Measurements from ENCODE around the gene SYT1. TPM values are rescaled to one million over a fixed set of nuclear protein-coding genes. Genes with fewer than 3 reads are reported as not detected.

SYT1 gene
- total and polyA plus RNA-seq, 4 donors, result 0.53 to 0.84 (median 0.64) TPM

- no peaks in the 10 kb centered on the region for H3K9me3 ChIP-seq (ENCODE audit: control insufficient read depth in 4 of 4, low read length in 3 of 4)
- TF ChIP-seq, protein P1, sequence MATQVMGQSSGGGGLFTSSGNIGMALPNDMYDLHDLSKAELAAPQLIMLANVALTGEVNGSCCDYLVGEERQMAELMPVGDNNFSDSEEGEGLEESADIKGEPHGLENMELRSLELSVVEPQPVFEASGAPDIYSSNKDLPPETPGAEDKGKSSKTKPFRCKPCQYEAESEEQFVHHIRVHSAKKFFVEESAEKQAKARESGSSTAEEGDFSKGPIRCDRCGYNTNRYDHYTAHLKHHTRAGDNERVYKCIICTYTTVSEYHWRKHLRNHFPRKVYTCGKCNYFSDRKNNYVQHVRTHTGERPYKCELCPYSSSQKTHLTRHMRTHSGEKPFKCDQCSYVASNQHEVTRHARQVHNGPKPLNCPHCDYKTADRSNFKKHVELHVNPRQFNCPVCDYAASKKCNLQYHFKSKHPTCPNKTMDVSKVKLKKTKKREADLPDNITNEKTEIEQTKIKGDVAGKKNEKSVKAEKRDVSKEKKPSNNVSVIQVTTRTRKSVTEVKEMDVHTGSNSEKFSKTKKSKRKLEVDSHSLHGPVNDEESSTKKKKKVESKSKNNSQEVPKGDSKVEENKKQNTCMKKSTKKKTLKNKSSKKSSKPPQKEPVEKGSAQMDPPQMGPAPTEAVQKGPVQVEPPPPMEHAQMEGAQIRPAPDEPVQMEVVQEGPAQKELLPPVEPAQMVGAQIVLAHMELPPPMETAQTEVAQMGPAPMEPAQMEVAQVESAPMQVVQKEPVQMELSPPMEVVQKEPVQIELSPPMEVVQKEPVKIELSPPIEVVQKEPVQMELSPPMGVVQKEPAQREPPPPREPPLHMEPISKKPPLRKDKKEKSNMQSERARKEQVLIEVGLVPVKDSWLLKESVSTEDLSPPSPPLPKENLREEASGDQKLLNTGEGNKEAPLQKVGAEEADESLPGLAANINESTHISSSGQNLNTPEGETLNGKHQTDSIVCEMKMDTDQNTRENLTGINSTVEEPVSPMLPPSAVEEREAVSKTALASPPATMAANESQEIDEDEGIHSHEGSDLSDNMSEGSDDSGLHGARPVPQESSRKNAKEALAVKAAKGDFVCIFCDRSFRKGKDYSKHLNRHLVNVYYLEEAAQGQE (IDR thresholded peaks at IDR 0.05), result no peak
- TF ChIP-seq HNF4A (conservative IDR thresholded peaks at IDR 0.05), result no peak
- TF ChIP-seq FOXA1 (IDR thresholded peaks at IDR 0.05), result no peak
- TF ChIP-seq FOXA2 (IDR thresholded peaks at IDR 0.05), result no peak
- TF ChIP-seq EGR1 (IDR thresholded peaks at IDR 0.05; ENCODE audit: low read depth in 2 of 2), result no peak
- no peak for TF ChIP-seq TAF1 (conservative IDR thresholded peaks at IDR 0.05)
- no peak for TF ChIP-seq HNF4G (IDR thresholded peaks at IDR 0.05)
- no peak for TF ChIP-seq YY1 (IDR thresholded peaks at IDR 0.05)
- no peak for TF ChIP-seq NR2F2 (IDR thresholded peaks at IDR 0.05)
- TF ChIP-seq JUND (IDR thresholded peaks at IDR 0.05), result no peak
- TF ChIP-seq, protein P2, sequence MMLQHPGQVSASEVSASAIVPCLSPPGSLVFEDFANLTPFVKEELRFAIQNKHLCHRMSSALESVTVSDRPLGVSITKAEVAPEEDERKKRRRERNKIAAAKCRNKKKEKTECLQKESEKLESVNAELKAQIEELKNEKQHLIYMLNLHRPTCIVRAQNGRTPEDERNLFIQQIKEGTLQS (IDR thresholded peaks at IDR 0.05), result no peak
- TF ChIP-seq GABPA (IDR thresholded peaks at IDR 0.05 in 1 of 2, conservative IDR thresholded peaks at IDR 0.05 in 1 of 2), result no peak
- no peak for TF ChIP-seq ZBTB33 (IDR thresholded peaks at IDR 0.05)
- no peak for TF ChIP-seq SP1 (IDR thresholded peaks at IDR 0.05)
- TF ChIP-seq CTCF (IDR thresholded peaks at IDR 0.05; ENCODE audit: low read depth, low read length, missing input control), result no peak
- TF ChIP-seq RXRA (IDR thresholded peaks at IDR 0.05), result no peak
- TF ChIP-seq RAD21 (IDR thresholded peaks at IDR 0.05), result no peak
- no peak for TF ChIP-seq MAX (IDR thresholded peaks at IDR 0.05)
- DNase-seq (ENCODE audit: low spot score), result no peak
- no peak overlapping the region for H3K27ac ChIP-seq (ENCODE audit: low read depth in 1 of 2, low read length in 2 of 2)
- H3K36me3 ChIP-seq (ENCODE audit: control insufficient read depth in 4 of 4, insufficient read depth in 3 of 4, low read depth in 1 of 4, low read length in 3 of 4), result no peaks in the 10 kb centered on the region
- no peaks in the 10 kb centered on the region for H3K27me3 ChIP-seq (ENCODE audit: control insufficient read depth in 4 of 4, insufficient read depth in 4 of 4, low read length in 3 of 4)
- 82% methylated on average over 9 of the region's 9 CpGs for WGBS
- H3K9ac ChIP-seq (ENCODE audit: low read depth in 1 of 2, low read length in 2 of 2), result no peak overlapping the region
- no peak overlapping the region for H3K4me3 ChIP-seq (ENCODE audit: low read depth in 1 of 3, low read length in 3 of 3)
- H3K4me1 ChIP-seq (ENCODE audit: control insufficient read depth in 4 of 4, insufficient read depth in 4 of 4, low read length in 3 of 4), result no peaks in the 10 kb centered on the region
Measured at GRCh38 chr12:78994168-78994791, 129.7 kb downstream of the SYT1 start.

Data from liver (tissue), 9 donors.